Bronchial epithelial cell (primary cell): ENCODE measurements around the gene S100PBP. TPM values are rescaled to one million over a fixed set of nuclear protein-coding genes. Genes with fewer than 3 reads are reported as not detected.

ENCODE experiments used
- DNase-seq: peaks from one replicate; pipeline ENCODE4 v3.0.0-alpha.2; 2010; ENCODE audit warnings: low read depth
- FAIRE-seq: peaks from 2 replicates; lab custom pipeline; 2011; peaks lifted over from hg19 to GRCh38; lab: Jason Lieb, UNC
- H3K27me3 ChIP-seq: 2 replicates; pipeline ENCODE4 v1.5.1; 2011; ENCODE audit warnings: low read length; ENCODE audit not compliant: control insufficient read depth, insufficient read depth
- H3K36me3 ChIP-seq: 2 replicates; pipeline ENCODE4 v1.5.1; 2011; ENCODE audit warnings: low read length; ENCODE audit not compliant: control insufficient read depth, insufficient read depth
- H3K4me3 ChIP-seq: 2 replicates; pipeline ENCODE4 v1.5.1; 2011; ENCODE audit warnings: mild to moderate bottlenecking, low read depth, low read length, control low read depth
- total RNA-seq: library from RNA; depleted of rRNA; stranded (reverse); fragments of >200 nt; gene quantifications from 2 replicates; pipeline ENCODE4 v1.2.1, GENCODE V29; 2014
- TF ChIP-seq, protein P1 (sequence below): IDR thresholded peaks from 2 replicates; pipeline ENCODE4 v1.5.1; 2011; ENCODE audit warnings: mild to moderate bottlenecking, moderate library complexity, low read length, control low read depth, inconsistent platforms; ENCODE audit not compliant: insufficient read depth, severe bottlenecking

The S100PBP gene
- total RNA-seq, 1 donor from 2014 or later, result 20.5 TPM

DNA sequence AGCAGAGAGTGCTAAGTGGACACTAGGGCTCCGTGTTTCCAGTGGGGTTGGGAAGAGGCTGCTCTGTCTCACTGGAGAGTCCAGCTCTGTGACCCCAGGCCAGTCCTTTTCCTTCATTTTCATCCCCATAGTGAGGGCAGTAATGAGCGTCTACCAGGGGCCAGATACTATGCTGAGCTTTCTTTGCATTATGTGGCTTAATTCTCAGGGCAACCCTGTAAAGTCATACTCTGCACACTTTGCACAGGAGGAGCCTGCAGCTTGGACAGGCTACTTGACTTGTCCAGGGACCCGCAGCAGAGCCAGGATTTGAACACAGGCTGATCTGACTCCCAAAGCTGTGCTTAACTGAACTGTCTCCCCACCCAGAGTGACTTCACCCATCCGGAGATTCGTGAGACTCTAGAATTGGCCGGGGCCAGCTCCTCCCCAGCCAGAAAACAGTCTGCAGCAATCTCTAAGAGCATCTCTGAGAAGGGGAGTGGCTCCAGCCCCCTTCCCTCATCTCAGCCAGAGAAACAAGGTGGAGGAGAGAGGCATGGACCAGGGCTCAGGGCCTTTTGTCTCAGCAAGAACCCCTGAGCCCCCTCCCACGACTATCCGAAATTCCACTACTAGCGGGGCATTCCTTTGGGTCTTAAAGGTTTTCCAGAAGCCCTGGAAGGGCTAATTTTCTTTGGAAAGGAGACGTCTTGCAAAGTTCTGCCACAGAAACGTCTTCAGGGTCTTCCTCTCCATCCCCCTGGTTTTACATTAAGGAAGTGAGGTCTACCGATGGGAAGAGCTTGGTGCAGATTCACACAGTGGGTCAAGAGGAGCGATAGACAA lies 54.1 kb downstream of the S100PBP start:
- DNase-seq (no peak), FAIRE-seq (no peak)
- H3K4me3 ChIP-seq, result no peak overlapping the region
- H3K36me3 ChIP-seq, result no peaks in the 10 kb centered on the region
- TF ChIP-seq, protein P1, sequence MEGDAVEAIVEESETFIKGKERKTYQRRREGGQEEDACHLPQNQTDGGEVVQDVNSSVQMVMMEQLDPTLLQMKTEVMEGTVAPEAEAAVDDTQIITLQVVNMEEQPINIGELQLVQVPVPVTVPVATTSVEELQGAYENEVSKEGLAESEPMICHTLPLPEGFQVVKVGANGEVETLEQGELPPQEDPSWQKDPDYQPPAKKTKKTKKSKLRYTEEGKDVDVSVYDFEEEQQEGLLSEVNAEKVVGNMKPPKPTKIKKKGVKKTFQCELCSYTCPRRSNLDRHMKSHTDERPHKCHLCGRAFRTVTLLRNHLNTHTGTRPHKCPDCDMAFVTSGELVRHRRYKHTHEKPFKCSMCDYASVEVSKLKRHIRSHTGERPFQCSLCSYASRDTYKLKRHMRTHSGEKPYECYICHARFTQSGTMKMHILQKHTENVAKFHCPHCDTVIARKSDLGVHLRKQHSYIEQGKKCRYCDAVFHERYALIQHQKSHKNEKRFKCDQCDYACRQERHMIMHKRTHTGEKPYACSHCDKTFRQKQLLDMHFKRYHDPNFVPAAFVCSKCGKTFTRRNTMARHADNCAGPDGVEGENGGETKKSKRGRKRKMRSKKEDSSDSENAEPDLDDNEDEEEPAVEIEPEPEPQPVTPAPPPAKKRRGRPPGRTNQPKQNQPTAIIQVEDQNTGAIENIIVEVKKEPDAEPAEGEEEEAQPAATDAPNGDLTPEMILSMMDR, result no peak
- peaks cover 8% of the 10 kb centered on the region for H3K27me3 ChIP-seq

DNA sequence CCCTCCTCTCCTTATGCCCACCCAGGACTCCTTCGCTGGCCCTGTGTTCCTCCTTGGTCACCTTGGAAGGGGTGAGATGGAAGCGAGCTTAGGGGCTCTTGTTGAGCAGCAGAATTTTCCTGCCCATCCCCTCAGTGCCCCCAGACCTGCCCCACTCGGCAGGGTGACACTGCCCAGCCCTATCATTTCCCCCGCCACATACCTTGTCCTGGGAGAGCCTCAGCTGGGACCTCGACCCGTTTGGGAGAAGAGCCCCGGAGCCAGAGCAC lies 54.7 kb downstream of the S100PBP start:
- no peak for DNase-seq
- no peak for FAIRE-seq
- Histone ChIP-seq H3K27me3 (peaks cover 8% of the 10 kb centered on the region), H3K4me3 (no peak overlapping the region), H3K36me3 (no peaks in the 10 kb centered on the region)
- TF ChIP-seq, protein P1, result no peak

DNA sequence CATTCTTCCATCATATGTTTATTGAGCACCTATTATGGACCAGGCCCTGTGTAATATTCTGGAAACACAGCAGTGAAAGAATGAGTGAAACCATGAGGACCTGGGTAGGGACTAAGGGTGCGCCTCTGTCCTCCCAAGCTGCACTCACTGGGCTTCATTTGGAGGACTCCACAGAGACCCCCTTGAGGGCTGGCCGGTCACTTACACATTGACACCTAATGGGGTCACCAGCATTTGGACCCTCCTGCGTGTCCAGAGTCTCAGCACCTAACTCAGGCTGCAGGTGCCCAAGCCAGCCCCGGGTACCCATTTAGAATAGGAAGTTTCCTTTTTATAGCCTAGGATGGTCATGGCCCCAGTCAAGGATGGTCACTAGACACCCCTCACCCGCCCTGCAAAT lies 56.0 kb downstream of the S100PBP start:
- TF ChIP-seq, protein P1, result no peak
- DNase-seq (no peak), FAIRE-seq (no peak)
- Histone ChIP-seq H3K4me3 (no peak overlapping the region), H3K27me3 (peaks cover 8% of the 10 kb centered on the region), H3K36me3 (no peaks in the 10 kb centered on the region)

DNA sequence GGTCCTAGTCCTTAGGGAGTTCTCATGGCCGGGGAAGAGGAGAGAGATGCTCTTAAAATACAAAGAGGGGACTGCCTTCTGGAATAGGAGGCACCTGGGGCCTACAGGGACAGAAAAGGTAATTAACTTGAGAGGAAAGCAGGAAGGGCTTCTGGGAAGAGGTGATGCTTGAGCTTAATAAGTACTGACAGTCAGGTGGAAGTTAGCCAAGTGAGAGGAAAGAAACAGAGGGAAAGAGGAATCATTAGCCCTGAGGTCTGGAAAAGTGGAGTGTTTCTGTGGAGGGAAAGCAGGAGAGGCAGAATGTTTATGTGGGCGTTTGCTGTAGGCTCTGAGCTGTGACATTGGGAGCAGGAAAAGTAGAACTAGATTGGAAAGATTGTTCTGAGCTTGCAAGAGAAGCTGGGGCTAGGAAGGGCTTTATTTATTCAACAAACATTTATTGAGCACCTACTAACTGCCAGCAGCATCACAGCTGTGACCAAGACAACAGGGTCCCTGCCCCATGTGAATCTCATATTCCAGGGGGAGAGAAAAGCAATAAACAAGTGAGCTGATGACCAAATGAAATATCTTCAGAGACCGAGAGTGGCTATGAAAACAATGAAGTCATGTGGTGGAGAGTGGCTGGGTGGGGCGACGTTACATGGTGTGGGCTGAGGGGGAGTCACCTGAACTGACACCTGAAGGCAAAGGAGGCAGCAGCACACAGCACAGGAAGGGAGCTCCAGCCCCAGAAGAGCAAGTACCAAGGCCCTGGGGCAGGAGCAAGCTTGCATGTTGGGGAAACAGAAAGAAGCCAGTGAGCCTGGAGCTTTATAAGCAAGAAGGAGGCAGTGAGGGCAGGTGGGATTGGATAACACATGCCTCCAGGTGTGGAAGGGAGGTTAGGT lies 57.7 kb downstream of the S100PBP start:
- Histone ChIP-seq H3K4me3 (no peak overlapping the region), H3K36me3 (no peaks in the 10 kb centered on the region), H3K27me3 (peaks cover 8% of the 10 kb centered on the region)
- DNase-seq (no peak), FAIRE-seq (no peak)
- TF ChIP-seq, protein P1, result no peak

DNA sequence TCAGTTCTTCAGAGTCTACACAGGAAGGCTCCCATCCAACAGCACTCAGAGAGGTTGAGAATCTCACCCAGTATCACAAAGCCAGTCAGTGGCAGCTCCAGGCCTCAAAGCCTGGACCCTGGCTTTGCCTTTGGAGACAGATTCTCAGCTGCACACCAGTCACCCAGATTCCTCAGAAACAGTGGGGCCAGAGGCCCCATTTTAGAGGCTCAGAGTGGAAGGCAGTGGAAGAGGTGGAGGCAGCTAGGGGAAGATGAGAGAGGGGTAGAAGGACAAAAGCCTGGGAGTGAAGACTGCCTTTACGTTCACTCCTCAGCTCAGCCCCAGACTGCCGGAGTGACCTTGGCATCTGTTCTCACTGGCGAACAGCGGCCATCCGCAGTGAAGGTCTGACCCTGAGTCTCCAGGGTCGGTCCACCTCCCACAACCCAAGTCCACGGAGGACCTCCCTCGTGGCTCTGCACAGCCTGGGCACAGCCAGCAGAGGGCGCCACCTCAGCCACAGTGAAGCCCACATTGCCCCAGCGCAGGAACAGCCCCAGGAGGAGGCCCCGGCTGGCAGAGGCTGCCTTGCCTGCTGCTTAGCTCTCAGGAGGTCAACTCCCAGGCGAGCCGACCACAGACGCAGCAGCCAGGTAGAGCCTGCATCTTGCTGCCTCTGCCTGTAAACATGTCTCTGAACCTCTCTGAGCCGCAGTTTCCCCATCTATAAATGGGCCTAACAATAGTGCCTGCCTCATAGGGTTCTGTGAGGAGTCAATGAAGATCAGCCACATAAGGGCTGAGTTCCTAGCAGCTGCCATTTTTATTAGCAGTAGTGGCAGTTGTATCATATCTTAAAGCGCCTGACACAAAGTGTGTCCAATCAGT lies 59.1 kb downstream of the S100PBP start:
- TF ChIP-seq, protein P1, result peak; percentile 98
- peaks cover under 1% of the 10 kb centered on the region for H3K27me3 ChIP-seq
- no peaks in the 10 kb centered on the region for H3K36me3 ChIP-seq
- no peak overlapping the region for H3K4me3 ChIP-seq
- DNase-seq (peak; percentile 29), FAIRE-seq (no peak)
